Mesenteric fat pad (tissue), 1 donor: ENCODE results near the gene ZNF367. TPM values are rescaled to one million over a fixed set of nuclear protein-coding genes. Genes with fewer than 3 reads are reported as not detected.
A peak's percentile ranks its signal among the peaks of the same experiment; 100 is the strongest.
"Not testable (repeated sequence)": the region's sequence is repeated elsewhere in the genome, so short reads cannot be mapped to it uniquely, and the experiment has no call there.

Source experiments
- DNase-seq: peaks from one replicate; pipeline ENCODE4 v3.0.0-alpha.2; 2020; ENCODE audit warnings: low spot score
- total RNA-seq: library from RNA; stranded (reverse); fragmentation: NEBNext Ultra II Directional; extraction: Animal tissue kit (Norgen Biotek cat#: 25700); gene quantifications from one replicate; pipeline ENCODE4 v1.2.1, GENCODE V29; 2021
- donor health status: DM: yes; HTN: yes; CAD: no.

The ZNF367 gene
- total RNA-seq, 1 donor from 2014 or later = 0.71 TPM

DNA sequence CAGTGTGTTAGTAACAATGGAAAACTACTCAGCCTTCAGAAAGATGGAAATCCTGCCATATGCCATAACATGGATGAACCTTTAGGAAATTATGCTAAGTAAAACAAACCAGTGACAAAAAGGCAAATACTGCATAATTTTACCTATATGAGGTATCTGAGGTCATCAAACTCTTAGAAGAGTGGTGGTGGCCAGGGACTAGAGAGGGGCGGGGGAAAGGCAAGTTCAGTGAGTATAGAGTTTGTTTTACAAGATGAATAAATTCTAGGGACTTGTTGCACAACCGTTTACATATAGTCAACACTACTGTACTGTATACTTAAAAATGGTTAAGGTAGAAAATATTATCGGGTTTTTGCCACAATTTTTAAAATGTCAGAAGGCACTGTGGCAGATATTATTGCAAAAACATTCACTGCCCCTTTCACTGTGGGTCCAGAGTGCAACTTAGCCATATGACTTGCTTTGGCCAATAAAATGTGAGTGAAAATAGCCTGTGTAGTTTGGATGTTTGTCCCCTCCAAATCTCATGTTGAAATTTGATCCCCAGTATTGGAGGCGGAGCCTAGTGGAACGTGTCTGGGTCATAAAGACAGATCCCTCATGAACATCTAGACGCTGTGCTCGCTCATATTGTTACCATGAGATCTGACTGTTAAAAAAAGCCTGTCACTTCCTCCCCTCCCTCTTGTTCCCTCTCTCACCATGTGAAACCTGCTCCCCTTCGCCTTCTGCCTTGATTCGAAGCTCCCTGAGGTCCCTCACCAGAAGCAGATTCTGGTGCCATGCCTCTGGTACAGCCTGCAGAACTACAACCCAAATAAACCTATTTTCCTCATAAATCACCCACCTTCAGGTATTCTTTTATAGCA, 9.5 kb downstream of the ZNF367 start:
- DNase-seq = no peak

DNA sequence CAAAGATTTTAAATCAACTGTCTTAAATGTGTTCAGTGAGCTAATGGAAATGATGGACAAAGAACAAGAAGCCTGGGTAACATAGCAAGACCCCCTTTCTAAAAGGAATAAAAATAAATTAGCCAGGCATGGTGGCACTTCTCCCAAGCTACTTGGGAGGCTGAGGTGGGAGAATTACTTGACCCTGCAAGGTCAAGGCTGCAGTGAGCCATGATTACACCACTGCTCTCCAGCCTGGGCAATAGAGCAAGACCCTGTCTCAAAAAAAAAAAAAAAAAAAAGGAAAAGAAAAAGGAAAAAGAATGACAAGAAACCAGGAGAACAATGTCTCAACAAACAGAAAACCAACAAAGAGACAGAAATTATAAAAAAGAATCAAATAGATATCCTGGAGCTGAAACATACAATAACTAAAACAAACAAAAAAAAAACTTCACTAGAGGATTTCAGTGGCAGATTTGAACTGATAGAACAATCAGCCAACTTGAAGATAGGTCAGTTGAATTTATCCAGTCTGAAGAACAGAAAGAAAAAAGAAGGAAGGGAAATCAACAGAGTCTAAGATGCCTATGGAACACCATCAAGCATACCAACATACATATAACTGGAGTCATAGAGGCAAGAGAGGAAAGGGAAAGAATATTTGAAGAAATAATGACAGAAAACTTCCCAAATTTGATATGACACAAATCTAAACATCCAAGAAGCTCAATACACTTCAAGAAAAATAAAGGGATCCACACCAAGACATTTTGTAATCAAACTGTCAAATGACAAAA, 17.8 kb downstream of the ZNF367 start:
- DNase-seq = no peak

DNA sequence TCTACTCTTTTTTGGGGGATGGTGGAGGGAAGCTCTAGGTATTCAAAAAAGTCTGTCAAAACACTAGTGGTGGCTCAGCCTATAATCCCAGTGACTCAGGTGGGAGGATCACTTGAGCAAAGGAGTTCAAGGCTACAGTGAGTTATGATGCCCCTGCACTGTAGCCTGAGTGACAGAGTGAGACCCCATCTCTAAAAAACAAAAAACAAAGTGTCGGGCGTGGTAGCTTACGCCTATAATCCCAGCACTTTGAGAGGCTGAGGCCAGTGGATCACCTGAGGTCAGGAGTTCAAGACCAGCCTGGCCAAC, 18.9 kb downstream of the ZNF367 start:
- no peak for DNase-seq

DNA sequence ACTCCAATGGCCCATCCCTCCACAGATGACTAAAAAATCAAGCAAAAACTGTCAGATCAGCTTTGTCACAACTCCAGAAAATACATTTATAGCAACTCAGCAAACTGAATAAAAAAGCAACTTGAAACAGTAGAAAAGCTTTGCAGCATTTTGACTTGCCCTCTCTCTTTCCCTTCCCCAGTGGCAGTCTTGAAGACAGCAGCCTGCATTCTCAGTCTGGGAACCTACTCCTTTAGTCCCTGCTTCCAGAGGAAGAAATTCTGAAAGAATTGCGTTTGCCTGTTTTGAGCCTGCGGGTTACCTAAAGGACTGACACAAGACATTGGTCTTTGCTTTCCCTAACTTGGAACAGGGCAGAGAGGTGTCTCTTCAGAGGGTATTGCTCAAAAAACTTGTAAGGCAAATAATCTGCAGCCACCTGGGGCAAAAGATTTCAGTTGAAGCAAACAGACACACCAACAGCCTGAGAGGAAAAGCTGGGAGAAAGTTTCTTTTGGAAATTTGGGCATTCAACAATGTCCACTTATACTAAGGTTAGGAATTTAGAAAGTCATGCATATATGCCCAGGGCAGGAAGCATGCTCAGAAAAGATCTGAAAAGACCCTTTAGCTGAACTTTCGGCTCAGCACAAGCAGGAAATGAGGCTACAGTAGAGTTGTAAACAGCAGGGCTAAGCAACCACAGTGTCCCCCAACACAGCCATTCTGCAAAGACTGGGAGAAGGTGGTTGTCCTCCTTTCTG, 19.4 kb downstream of the ZNF367 start:
- no peak for DNase-seq

DNA sequence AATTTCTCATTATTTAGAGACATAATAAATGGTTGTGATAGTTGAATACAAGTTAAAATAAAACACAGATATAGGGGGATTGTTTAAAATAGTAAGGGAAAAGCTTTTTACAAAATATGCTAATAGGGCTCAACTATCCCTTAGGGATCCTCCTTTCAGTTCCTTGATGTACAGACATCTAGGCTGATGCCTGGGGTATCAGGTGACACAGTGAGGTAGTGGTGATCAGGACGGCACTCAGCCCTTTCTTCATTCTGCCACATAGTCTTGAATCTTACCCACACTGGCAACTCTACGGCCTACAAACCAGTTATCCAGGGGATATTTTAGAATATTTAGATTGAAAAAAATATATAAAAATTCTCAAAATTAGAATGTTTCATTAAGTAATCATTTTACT, 22.2 kb downstream of the ZNF367 start:
- no peak for DNase-seq

DNA sequence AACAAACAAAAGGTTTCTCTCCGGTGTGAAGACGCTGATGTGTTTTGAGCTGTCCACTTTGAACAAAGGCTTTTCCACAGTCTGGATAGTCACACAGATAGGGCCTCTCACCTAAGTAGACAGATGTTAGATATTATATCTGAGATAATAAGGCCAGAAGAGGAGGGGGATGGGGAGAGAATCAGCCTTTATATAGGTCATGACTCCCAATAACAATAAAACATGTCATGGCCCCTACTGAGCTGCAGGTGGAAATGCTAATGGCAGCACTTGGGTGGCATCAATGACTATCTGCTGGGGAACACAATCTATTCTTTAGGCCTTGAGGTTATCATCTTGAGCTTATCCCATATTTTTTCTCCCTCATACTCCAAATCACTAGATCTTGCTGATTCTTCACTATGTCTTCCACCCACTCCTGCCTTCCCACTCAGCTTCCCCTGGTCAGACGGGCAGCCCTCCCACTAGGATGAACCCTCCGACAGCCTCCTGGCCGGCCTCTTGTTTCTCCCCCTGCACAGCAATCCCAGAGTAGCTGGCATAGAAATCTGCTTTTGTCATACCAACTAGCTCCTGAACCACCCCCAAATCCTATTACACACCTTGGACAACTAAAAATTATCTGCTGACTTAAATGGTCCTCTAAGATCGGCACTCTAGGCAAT, 23.2 kb downstream of the ZNF367 start:
- no peak for DNase-seq

DNA sequence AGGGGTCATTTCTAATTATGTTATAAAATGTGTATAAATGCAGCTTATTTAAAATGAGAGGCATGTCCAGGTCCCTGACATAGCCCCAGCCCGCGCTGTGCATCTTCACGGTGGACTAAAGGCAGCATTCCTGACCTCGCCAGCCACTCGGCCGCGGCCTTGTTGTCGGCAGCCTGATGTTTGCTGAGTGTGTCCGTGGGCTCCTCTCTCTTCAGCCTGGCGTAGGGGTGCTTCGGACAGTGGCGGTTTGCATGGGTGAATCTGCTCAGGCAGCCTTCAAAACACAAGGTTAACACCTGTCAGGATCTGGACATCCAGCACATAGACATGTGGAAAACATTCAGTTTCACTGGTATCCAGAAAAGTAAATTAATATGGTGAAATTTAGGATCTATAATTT, 25.9 kb downstream of the ZNF367 start:
- DNase-seq = no peak

DNA sequence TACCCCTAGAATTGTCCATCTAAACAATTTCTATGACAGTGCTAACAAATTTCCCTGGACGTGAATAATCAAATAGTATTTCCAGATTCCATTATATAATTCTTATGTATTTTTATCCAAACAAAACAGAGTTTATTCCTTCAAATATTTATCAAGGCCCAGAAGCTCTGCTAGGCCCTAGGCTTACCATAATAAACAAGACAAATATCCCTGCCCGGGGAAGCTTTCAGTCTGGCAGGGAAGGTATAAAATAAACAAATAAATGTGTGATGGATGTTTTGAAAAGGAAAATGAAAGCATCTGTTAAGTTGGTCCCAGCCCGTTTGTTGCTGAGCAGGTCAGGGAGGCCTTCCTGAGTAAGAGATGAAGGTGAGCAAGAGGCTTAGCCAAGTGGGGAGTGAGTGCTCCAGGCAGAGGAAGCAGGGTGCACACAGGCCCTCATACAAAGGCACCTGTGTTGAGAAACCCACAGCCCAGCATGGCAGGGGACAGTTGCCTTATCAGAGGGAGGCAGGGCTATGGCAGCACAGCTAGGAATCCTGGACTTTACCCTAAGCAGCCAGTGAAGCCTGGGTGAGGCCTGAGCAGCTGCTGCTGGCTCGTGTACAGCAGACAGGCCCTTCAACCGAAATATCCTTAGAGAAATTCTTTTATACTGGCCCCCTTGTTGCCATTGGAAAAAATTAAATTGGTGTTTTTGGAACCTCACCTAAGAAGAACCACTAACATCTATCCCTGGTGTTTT, 27.0 kb downstream of the ZNF367 start:
- DNase-seq = no peak

DNA sequence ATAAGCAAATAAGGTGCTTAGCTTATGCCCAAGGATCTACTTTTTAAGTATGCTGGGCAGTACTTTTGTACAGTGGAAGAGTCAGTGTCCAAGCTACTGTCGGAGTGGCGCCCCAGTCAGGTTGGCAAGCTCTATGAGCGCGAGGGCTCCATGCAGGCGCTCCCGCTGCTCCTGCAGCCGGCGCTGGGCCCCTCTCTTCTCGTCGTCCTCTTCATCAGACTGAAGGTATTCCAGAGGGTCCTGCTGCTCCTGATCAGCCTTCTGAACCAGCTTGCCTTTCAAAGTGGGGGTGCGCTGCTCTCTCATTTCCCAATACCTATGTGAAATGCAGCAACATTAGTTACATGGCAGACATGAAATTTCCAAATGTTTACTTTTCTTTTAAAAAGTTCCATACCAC, 30.0 kb downstream of the ZNF367 start:
- no peak for DNase-seq

DNA sequence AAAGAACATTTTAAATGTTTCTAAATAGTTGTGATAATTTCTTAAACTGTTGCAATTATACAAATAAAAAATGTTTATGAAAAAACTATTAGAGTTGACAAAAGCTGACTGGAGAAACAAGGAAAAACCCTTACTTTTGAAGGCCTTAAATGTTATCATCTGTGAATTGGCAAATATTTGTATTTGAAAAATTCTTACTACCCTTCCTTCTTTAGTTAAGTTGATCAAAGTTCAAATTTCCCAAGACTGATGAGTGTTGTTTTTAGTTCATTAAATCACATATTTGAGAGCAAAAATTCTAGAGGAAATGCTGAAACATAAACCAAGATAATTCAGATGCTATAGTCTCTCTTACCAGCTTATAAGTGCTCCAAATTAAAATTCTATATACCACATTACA, 32.0 kb downstream of the ZNF367 start:
- DNase-seq = no peak

DNA sequence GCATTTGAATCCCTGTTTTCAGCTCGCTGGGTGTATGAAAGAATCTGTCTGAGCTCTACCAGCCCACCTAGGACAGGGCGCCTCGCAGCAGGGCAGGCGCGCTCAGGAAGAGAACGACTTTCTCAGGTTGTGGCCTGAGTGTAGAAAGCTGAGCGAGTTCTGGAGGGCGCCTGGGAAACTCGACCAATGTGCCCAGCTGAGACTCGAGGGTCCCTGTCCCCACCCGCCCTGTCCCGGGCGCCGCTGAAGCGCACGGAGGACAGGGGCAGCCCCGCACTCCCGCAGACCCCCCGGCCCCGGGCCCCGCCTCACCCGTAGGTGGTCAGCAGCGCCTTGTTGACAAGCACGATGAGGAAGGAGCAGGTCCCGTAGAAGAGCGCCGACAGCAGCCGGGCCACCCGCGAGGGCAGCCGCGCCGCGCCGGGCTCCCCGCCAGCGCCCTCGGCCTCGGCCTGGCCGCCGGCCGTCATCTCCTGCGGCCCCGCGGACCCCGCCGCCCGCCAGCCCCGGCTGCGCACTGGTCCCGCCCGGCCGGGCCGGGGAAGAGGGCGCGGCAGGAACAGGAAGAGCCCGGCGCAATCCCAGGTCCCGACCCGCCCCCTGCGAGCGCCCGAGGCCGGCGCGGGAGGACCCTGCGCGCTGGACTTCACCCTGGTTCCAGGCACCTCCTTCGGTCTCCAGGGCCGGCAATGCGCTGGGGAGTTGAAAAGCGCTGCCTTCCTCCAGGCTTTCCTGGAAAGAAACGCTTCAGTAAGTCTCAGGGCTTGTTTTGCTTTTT, 34.8 kb downstream of the ZNF367 start, which contains the start of gene SLC35D2:
Gene SLC35D2, minus strand, starts transcription at position 547 of the 778 bp plus-strand sequence. Its CDS starts 77 bp downstream, at position 470.
- peak; percentile 91 for DNase-seq

DNA sequence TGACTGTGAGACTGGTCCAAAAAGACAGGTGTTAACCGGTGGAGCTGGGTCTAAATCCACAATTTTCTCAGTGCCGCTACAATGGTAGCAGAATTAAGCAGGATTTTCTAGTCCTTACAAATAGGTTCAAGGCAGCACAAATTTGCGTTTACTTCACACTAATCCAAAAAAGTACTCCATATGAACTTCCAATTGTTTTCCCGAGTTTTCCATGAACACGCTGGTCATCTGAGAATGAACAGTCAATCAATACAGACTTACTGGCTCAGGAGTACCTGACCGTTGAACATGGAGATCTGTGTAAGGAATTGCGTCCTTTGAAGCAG, 35.4 kb downstream of the ZNF367 start:
- no peak for DNase-seq

DNA sequence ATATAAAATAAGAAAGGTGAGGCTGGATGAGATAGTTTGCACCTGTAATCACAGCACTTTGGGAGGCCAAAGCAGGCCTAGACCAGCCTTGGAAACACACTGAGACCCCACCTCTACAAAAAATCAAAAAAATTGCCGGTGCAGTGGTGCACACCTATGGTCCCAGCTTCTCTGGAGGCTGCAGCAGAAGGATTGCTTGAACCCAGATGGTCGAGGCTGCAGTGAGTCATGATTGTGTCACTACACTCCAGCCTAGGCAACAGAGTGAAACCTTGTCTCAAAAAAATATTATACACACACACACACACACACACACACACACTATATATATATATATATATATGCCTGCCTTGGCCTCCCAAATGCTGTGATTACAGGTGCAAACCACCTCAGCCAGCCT, 36.0 kb downstream of the ZNF367 start:
- no peak for DNase-seq

DNA sequence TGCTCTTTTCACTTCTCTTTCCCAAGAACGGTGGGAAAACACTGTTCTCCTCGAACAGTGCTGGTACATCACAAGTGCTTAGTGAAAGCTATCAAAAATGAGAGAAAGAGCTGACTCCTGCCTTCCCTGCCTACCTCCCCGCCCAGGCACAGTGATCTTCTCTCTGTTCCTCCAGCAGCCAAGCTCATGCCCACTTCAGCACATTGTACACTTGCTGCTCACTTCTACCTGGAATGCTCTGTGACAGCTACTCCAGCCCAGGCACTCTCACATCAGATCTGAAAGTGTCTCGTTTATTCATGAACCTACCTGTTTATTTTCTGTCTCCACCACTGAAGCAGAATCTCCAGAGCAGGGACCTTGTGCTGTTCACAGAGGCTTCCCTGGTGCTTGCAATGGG, 36.5 kb downstream of the ZNF367 start:
- DNase-seq = no peak

DNA sequence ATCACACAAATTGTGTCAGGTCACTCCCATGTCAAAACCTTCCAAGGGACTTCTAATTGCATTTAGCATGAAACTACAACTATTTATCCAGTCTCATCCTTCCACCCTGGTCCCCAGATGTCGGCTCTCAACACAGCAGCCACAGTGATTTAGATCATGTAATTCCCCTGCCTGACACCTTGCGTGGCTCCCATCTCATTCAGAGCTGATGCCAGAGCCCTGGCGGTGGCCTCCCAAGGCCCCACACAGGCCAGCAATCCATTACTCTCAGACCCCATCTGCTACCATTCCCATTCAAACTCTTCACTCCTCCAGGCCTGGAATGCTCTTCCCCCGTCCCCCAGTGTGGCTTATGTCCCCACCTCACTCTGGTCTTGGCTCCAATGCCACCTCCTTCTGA, 37.0 kb downstream of the ZNF367 start:
- DNase-seq = no peak

DNA sequence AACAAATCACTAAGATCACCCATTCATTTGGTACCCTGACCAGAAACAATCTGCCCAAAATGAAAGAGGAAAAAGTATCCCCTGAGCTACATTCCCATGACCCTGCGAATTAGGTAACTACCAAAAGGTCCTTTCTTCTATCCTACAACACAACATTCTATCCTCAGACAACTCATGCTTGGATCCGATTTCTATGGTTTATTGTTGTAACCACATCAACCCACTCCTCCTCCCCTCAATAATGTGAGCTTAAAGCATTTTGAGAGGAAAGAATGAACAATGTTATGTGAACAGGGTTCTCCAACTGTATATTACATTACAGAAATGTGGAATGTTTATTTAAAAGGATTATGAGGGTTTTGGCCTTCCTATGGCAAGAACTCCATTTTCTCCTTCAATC, 38.7 kb downstream of the ZNF367 start:
- DNase-seq = no peak

DNA sequence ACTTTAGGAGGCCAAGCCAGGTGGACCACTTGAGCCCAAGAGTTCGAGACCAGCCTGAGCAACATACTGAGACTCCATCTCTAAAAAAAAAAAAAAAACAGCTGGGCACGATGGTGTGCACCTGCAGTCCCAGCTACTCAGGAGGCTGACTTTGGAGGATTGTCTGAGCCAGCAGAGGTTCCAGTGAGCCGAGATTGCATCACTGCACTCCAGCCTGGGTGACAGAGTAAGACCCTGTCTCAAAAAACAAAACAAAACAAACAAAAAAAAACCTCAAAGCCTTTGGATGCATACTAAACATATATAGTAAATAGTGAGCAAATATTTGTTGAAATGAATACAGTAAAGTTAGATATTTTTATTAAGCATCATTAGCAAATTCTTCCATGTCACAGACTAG, 40.0 kb downstream of the ZNF367 start:
- no peak for DNase-seq

DNA sequence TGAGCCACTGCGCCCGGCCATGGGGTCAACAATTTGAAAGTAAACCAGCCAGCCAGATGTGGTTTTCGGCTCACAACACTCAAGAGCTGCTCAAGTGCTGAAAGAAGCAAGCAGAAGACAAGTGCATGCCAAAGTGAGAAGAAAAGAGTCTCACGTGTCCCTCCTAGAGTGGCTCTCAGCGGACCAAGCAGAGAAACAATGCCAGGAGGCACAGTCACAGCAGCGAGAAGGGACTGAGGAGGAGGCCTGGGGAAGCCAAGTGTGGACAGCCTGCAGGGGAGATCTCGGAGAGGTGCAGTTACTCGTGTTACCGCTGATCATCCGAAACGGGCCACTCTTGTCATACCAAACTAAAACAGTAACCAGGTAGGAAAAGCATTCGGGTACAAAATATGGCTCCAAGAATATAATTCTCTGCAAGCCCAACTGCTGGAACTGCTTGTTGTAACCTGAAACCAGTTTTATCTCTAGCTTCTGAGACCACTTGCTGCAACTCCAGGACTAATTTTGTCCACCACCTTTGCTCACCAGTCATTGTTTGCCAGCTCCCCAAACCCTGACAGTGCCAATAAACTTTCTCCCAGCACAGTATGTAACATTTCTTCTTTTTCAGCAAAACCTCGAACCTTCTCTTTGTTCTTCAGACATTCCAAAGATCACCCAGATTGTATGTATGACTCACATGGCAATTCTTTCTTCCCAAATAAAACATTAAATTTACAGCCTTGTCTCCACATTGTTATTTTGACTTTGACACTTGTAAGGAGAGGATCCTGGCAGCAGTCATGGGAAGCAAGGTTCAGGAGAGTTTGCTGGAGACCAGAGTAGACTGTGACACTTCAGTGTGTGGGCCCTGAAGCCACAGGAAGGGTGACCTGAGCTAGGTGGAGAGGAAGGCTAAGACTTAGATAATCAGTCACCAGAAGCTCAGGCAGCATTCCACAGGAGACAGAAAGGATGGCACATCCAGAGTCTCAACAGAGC, 41.0 kb downstream of the ZNF367 start:
- no peak for DNase-seq

DNA sequence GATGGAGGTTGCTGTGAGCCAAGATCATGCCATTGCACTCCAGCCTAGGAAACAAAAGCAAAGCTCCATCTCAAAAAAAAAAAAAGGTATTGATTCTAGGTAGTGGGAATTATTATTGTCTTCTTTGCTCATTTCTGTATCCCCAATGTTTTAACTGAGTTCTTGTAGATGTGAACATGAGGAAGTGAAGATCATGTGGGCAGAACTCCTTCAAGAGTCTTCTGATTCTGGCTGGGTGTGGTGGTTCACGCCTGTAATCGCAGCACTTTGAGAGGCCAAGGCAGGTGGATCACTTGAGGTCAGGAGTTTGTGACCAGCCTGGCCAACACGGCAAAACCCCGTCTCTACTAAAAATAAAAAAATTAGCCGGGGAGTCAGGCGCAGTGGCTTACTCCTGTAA, 42.7 kb downstream of the ZNF367 start:
- not testable (repeated sequence) for DNase-seq
